GM18498 (cell line): Measurements from ENCODE around the gene JAG2.

Source experiments
- ATAC-seq: cut with Tn5 transposase; IDR thresholded peaks from one replicate; pipeline ENCODE4 v1.9.1; 2021; ENCODE audit warnings: mild to moderate bottlenecking, moderate library complexity; ENCODE audit not compliant: unreplicated experiment

JAG2 gene

GRCh38 chr14:105151838-105152793, 16.5 kb downstream of the JAG2 start:
- no peak for ATAC-seq

- ATAC-seq, result no peak
Observed at GRCh38 chr14:105151084-105151837, 17.3 kb downstream of the JAG2 start.

- ATAC-seq, result no peak
Observed at GRCh38 chr14:105150368-105151083, 18.1 kb downstream of the JAG2 start.

GRCh38 chr14:105150026-105150367, 18.6 kb downstream of the JAG2 start:
- no peak for ATAC-seq

- no peak for ATAC-seq
Observed at GRCh38 chr14:105149146-105149781, 19.3 kb downstream of the JAG2 start.

- no peak for ATAC-seq
Observed at GRCh38 chr14:105148604-105149145, 19.9 kb downstream of the JAG2 start.

- ATAC-seq, result no peak
Observed at GRCh38 chr14:105147671-105148603, 20.6 kb downstream of the JAG2 start.

- no peak for ATAC-seq
Observed at GRCh38 chr14:105146976-105147635, 21.5 kb downstream of the JAG2 start.

GRCh38 chr14:105146181-105146975, 22.2 kb downstream of the JAG2 start:
- no peak for ATAC-seq

GRCh38 chr14:105145381-105146180, 23.0 kb downstream of the JAG2 start:
- no peak for ATAC-seq

GRCh38 chr14:105144666-105145380, 23.8 kb downstream of the JAG2 start:
- ATAC-seq, result no peak

- ATAC-seq, result no peak
Observed at GRCh38 chr14:105144026-105144665, 24.4 kb downstream of the JAG2 start.

GRCh38 chr14:105143451-105144025, 25.0 kb downstream of the JAG2 start:
- no peak for ATAC-seq

- ATAC-seq, result no peak
Observed at GRCh38 chr14:105142651-105143450, 25.7 kb downstream of the JAG2 start.
